PC-9 (cell line): ENCODE data around the gene IER3.

Experiments used
- EZH2 ChIP-seq: fragments of 200-600 bp; sonication (generic); IDR thresholded peaks from 2 replicates; pipeline ENCODE4 v1.8.0; 2017; ENCODE audit warnings: antibody characterized with exemption, low read depth
- TF ChIP-seq, protein P1 (sequence below): fragments of 200-600 bp; sonication (generic); conservative IDR thresholded peaks from 2 replicates; pipeline ENCODE4 v1.6.1; 2017; ENCODE audit warnings: mixed run types, antibody characterized with exemption, mild to moderate bottlenecking, moderate library complexity

DNA sequence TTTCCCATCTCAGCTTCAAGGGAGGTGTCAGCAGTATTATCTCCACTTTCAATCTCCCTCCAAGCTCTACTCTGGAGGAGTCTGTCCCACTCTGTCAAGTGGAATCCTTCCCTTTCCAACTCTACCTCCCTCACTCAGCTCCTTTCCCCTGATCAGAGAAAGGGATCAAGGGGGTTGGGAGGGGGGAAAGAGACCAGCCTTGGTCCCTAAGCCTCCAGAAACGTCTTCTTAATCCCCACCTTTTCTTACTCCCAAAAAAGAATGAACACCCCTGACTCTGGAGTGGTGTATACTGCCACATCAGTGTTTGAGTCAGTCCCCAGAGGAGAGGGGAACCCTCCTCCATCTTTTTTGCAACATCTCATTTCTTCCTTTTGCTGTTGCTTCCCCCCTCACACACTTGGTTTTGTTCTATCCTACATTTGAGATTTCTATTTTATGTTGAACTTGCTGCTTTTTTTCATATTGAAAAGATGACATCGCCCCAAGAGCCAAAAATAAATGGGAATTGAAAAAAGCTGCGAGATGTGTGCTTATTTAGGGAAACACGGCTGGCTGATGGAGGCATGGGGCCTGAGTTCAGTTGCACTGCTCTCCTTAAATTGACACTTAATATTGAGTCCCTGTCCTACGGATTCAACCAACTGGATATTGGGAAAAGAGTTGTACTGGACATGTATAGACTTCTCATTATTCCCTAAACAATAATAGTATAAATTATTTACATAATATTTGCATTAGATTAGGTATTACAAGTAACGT, 19.3 kb downstream of the IER3 start:
- TF ChIP-seq, protein P1, sequence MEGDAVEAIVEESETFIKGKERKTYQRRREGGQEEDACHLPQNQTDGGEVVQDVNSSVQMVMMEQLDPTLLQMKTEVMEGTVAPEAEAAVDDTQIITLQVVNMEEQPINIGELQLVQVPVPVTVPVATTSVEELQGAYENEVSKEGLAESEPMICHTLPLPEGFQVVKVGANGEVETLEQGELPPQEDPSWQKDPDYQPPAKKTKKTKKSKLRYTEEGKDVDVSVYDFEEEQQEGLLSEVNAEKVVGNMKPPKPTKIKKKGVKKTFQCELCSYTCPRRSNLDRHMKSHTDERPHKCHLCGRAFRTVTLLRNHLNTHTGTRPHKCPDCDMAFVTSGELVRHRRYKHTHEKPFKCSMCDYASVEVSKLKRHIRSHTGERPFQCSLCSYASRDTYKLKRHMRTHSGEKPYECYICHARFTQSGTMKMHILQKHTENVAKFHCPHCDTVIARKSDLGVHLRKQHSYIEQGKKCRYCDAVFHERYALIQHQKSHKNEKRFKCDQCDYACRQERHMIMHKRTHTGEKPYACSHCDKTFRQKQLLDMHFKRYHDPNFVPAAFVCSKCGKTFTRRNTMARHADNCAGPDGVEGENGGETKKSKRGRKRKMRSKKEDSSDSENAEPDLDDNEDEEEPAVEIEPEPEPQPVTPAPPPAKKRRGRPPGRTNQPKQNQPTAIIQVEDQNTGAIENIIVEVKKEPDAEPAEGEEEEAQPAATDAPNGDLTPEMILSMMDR: no peak
- TF ChIP-seq EZH2: no peak
